Naive thymus-derived CD4-positive, alpha-beta T cell (primary cell): ENCODE data around the gene AQP6. TPM values are rescaled to one million over a fixed set of nuclear protein-coding genes. Genes with fewer than 3 reads are reported as not detected.

Experiments
- ATAC-seq: fragments of 150-1000 bp; cut with Tn5 transposase; 2 replicates; pipeline ENCODE4 v1.10.0; 2021; ENCODE audit warnings: mild to moderate bottlenecking, moderate library complexity
- CTCF ChIA-PET: fragments of 350-600 bp; sonication (Branson Sonifier 250); formaldehyde crosslinking; loops from one replicate; lab custom pipeline; 2021; ENCODE audit warnings: antibody characterized with exemption; lab: Charles Lee
- POLR2A ChIA-PET: fragments of 350-600 bp; sonication (Branson Sonifier 250); formaldehyde crosslinking; loops from one replicate; lab custom pipeline; 2021; ENCODE audit warnings: antibody characterized with exemption, inconsistent platforms; lab: Charles Lee
- DNase-seq, 9 donors: peaks; one replicate each; pipeline versions ENCODE4 v3.0.0 to v3.0.0-alpha.2; 2020 to 2022; ENCODE audit warnings: mixed read lengths in 1 of 9
- H3K27ac ChIP-seq: one replicate; pipeline ENCODE4 v1.7.0; 2013; ENCODE audit warnings: mild to moderate bottlenecking, low read depth, low read length, moderate library complexity
- H3K27me3 ChIP-seq, 2 donors: one replicate each; pipeline ENCODE4 v1.7.0; 2013; ENCODE audit warnings: low read length in 2 of 2, mild to moderate bottlenecking in 2 of 2, moderate library complexity in 2 of 2; ENCODE audit not compliant: control insufficient read depth in 2 of 2, insufficient read depth in 2 of 2
- H3K36me3 ChIP-seq, 3 experiments: 1 replicate in 2 of 3; 2 replicates in 1 of 3; pipeline ENCODE4 v1.7.0; 2013; ENCODE audit warnings: low read length in 3 of 3, mild to moderate bottlenecking in 3 of 3, moderate library complexity in 1 of 3; ENCODE audit not compliant: insufficient read depth in 3 of 3, control insufficient read depth in 2 of 3
- H3K4me1 ChIP-seq, 2 donors: one replicate each; pipeline ENCODE4 v1.7.0; 2013; ENCODE audit warnings: low read length in 2 of 2, mild to moderate bottlenecking in 2 of 2, moderate library complexity in 1 of 2; ENCODE audit not compliant: control insufficient read depth in 2 of 2, insufficient read depth in 2 of 2
- H3K4me3 ChIP-seq: 2 replicates; pipeline ENCODE4 v1.7.0; 2013; ENCODE audit warnings: mild to moderate bottlenecking, low read length
- H3K9me3 ChIP-seq, 3 experiments: 1 replicate in 2 of 3; 2 replicates in 1 of 3; pipeline ENCODE4 v1.7.0; 2013; ENCODE audit warnings: low read length in 3 of 3; ENCODE audit not compliant: control insufficient read depth in 2 of 3
- H3K27ac Mint-ChIP-seq, 9 donors: one replicate each; pipeline ENCODE4 v1.8.0; 2020 to 2022; ENCODE audit warnings: mixed read lengths in 9 of 9, mild to moderate bottlenecking in 8 of 9, moderate library complexity in 5 of 9, inconsistent platforms in 2 of 9
- H3K27me3 Mint-ChIP-seq, 5 donors: one replicate each; pipeline ENCODE4 v1.8.0; 2021 to 2022; ENCODE audit warnings: mixed read lengths in 5 of 5, mild to moderate bottlenecking in 1 of 5
- H3K36me3 Mint-ChIP-seq, 5 donors: one replicate each; pipeline ENCODE4 v1.8.0; 2020 to 2022; ENCODE audit warnings: mixed read lengths in 5 of 5, mild to moderate bottlenecking in 3 of 5, inconsistent platforms in 1 of 5
- H3K4me1 Mint-ChIP-seq, 7 donors: one replicate each; pipeline ENCODE4 v1.8.0; 2020 to 2022; ENCODE audit warnings: mixed read lengths in 7 of 7, mild to moderate bottlenecking in 3 of 7, inconsistent platforms in 1 of 7
- H3K4me3 Mint-ChIP-seq, 10 donors: one replicate each; pipeline ENCODE4 v1.8.0; 2020 to 2022; ENCODE audit warnings: mild to moderate bottlenecking in 10 of 10, mixed read lengths in 10 of 10, moderate library complexity in 6 of 10, inconsistent platforms in 2 of 10
- H3K9me3 Mint-ChIP-seq, 11 donors: one replicate each; pipeline ENCODE4 v1.8.0; 2020 to 2022; ENCODE audit warnings: mixed read lengths in 11 of 11, mild to moderate bottlenecking in 4 of 11, inconsistent platforms in 1 of 11, moderate library complexity in 1 of 11
- intact Hi-C, 2 donors: fragments of 100-400 bp; cut with micrococcal nuclease; formaldehyde crosslinking; loops; one replicate each; pipeline ENCODE4 v1.15.1; 2023
- polyA plus RNA-seq, 2 donors: library from polyadenylated mRNA; unstranded; fragments of 300-500 nt; fragmentation: Illumina TruSeq; gene quantifications; one replicate each; pipeline ENCODE4 v1.2.3, GENCODE V29; 2021
- total RNA-seq, 6 experiments: library from RNA in 5 of 6; stranded (reverse) in 5 of 6; gene quantifications; 1 replicate in 5 of 6; 2 replicates in 1 of 6; pipeline ENCODE4 v1.2.3 and lab custom pipeline; 2021 to 2026

The AQP6 gene
- total and polyA plus RNA-seq, 7 experiments from 2014 or later, result not detected

- Mint-ChIP-seq H3K36me3 (peaks cover 0 to 1% (median 0%) of the 10 kb centered on the region in 5 donors), H3K9me3 (no peaks in the 10 kb centered on the region), H3K27ac (no peak overlapping the region), H3K4me3 (no peak overlapping the region), H3K4me1 (peaks cover 7 to 24% (median 15%) of the 10 kb centered on the region in 7 donors), H3K27me3 (peaks cover 0 to 16% (median 7%) of the 10 kb centered on the region in 5 donors)
- no peak for DNase-seq
- Histone ChIP-seq H3K4me1 (no peaks in the 10 kb centered on the region), H3K27me3 (no peaks in the 10 kb centered on the region), H3K4me3 (no peak overlapping the region), H3K9me3 (no peaks in the 10 kb centered on the region), H3K36me3 (no peaks in the 10 kb centered on the region), H3K27ac (no peak overlapping the region)
- intact Hi-C loops, result no loop called here
- ChIA-PET POLR2A (no interaction called here), CTCF (interaction anchor here (0.6 to 1.1 kb wide), 2 partner anchors 10 to 21 kb away, joined by 4 read pairs; no protein-coding TSS in a partner anchor)
- no peak for ATAC-seq
Observed at GRCh38 chr12:49947593-49948226, 25.0 kb upstream of the AQP6 start.

GRCh38 chr12:49948866-49949845 is 23.6 kb upstream of the AQP6 start:
- Histone ChIP-seq H3K27ac (no peak overlapping the region), H3K9me3 (no peaks in the 10 kb centered on the region), H3K27me3 (no peaks in the 10 kb centered on the region), H3K4me1 (no peaks in the 10 kb centered on the region), H3K4me3 (no peak overlapping the region), H3K36me3 (no peaks in the 10 kb centered on the region)
- ATAC-seq, result no peak
- no peaks in the 10 kb centered on the region for H3K9me3 Mint-ChIP-seq
- H3K27ac Mint-ChIP-seq, result no peak overlapping the region
- DNase-seq, result no peak
- H3K4me3 Mint-ChIP-seq, result no peak overlapping the region
- peaks cover 9 to 23% (median 16%) of the 10 kb centered on the region in 5 donors for H3K27me3 Mint-ChIP-seq
- CTCF ChIA-PET, result interaction anchor here (0.7 to 1.1 kb wide), 2 partner anchors 81 to 1905 kb away, joined by 4 to 5 read pairs; no protein-coding TSS in a partner anchor
- POLR2A ChIA-PET, result no interaction called here
- H3K36me3 Mint-ChIP-seq, result peaks cover 0 to 1% (median 0%) of the 10 kb centered on the region in 5 donors
- peaks cover 7 to 16% (median 15%) of the 10 kb centered on the region in 7 donors for H3K4me1 Mint-ChIP-seq
- intact Hi-C loops, result no loop called here

- Histone ChIP-seq H3K4me3 (no peak overlapping the region), H3K36me3 (no peaks in the 10 kb centered on the region), H3K9me3 (no peaks in the 10 kb centered on the region), H3K27me3 (no peaks in the 10 kb centered on the region), H3K27ac (no peak overlapping the region), H3K4me1 (no peaks in the 10 kb centered on the region)
- H3K27ac Mint-ChIP-seq, result no peak overlapping the region
- ChIA-PET POLR2A (no interaction called here), CTCF (interaction anchor here (1.1 kb wide), 1 partner anchor 82 kb away, joined by 4 read pairs; no protein-coding TSS in a partner anchor)
- ATAC-seq (no peak), DNase-seq (no peak)
- intact Hi-C loops, result no loop called here
- H3K4me1 Mint-ChIP-seq, result peaks cover 8 to 16% (median 14%) of the 10 kb centered on the region in 7 donors
- no peak overlapping the region for H3K4me3 Mint-ChIP-seq
- peaks cover 0 to 1% (median 0%) of the 10 kb centered on the region in 5 donors for H3K36me3 Mint-ChIP-seq
- peaks cover 16 to 30% (median 23%) of the 10 kb centered on the region in 5 donors for H3K27me3 Mint-ChIP-seq
- H3K9me3 Mint-ChIP-seq, result no peaks in the 10 kb centered on the region
Observed at GRCh38 chr12:49949866-49950265, 22.9 kb upstream of the AQP6 start.

GRCh38 chr12:49950273-49951251 is 22.2 kb upstream of the AQP6 start, which contains the start of gene AQP2:
TSS of gene AQP2 (plus strand) at chr12:49950737. CDS start at chr12:49950831, 94 bp downstream.
- Mint-ChIP-seq H3K4me1 (peaks cover 3 to 12% (median 7%) of the 10 kb centered on the region in 7 donors), H3K27me3 (peaks cover 18 to 32% (median 25%) of the 10 kb centered on the region in 5 donors), H3K36me3 (no peaks in the 10 kb centered on the region), H3K27ac (peak within 1 kb of the TSS in 1 of 9 donors; percentile 58), H3K9me3 (no peaks in the 10 kb centered on the region), H3K4me3 (no peak within 1 kb of the TSS)
- ChIA-PET POLR2A (no interaction called here), CTCF (interaction anchor here (1.1 kb wide), 1 partner anchor 83 kb away, joined by 4 read pairs; no protein-coding TSS in a partner anchor)
- intact Hi-C loops, result no loop called here
- Histone ChIP-seq H3K4me3 (no peak within 1 kb of the TSS), H3K27me3 (no peaks in the 10 kb centered on the region), H3K36me3 (no peaks in the 10 kb centered on the region), H3K4me1 (no peaks in the 10 kb centered on the region), H3K9me3 (no peaks in the 10 kb centered on the region), H3K27ac (no peak within 1 kb of the TSS)
- ATAC-seq (no peak), DNase-seq (no peak)

- Mint-ChIP-seq H3K36me3 (no peaks in the 10 kb centered on the region), H3K9me3 (peaks cover 0 to under 1% (median 0%) of the 10 kb centered on the region in 11 donors), H3K27ac (no peak overlapping the region), H3K27me3 (peaks cover 25 to 40% (median 35%) of the 10 kb centered on the region in 5 donors), H3K4me3 (no peak overlapping the region), H3K4me1 (peaks cover 0 to 4% (median 0%) of the 10 kb centered on the region in 7 donors)
- CTCF ChIA-PET, result no interaction called here
- Histone ChIP-seq H3K4me3 (no peak overlapping the region), H3K27me3 (no peaks in the 10 kb centered on the region), H3K36me3 (no peaks in the 10 kb centered on the region), H3K9me3 (no peaks in the 10 kb centered on the region), H3K4me1 (no peaks in the 10 kb centered on the region), H3K27ac (no peak overlapping the region)
- no peak for ATAC-seq
- intact Hi-C loops, result no loop called here
- POLR2A ChIA-PET, result no interaction called here
- peak in 1 of 9 donors; percentile 3 for DNase-seq
Observed at GRCh38 chr12:49951411-49952240, 21.1 kb upstream of the AQP6 start.
